Lower leg skin (tissue), 3 donors: ENCODE results near the gene AGBL1.

Experiments used
- CTCF ChIP-seq, 3 donors: fragments of 450-650 bp; IDR thresholded peaks; one replicate each; pipeline ENCODE4 v1.5.1; 2016; ENCODE audit warnings: antibody characterized with exemption in 3 of 3, mild to moderate bottlenecking in 3 of 3, moderate library complexity in 2 of 3
- POLR2A ChIP-seq, 2 donors: fragments of 450-650 bp; IDR thresholded peaks; one replicate each; pipeline ENCODE4 v1.6.1; 2016 to 2017; ENCODE audit warnings: antibody characterized with exemption in 2 of 2, mild to moderate bottlenecking in 1 of 2, moderate library complexity in 1 of 2

- TF ChIP-seq POLR2A (IDR thresholded peaks at IDR 0.05) (no peak), CTCF (IDR thresholded peaks at IDR 0.05) (no peak)
Observed at GRCh38 chr15:86842199-86842598, 762.5 kb downstream of the AGBL1 start.
